Left colon (tissue), 2 donors: ENCODE measurements around the gene CYP26C1. TPM values are rescaled to one million over a fixed set of nuclear protein-coding genes. Genes with fewer than 3 reads are reported as not detected.

Source experiments
- ATAC-seq: fragments of 200-7000 bp; cut with Tn5 transposase; one replicate; pipeline ENCODE4 v1.9.1; 2020; ENCODE audit warnings: mild to moderate bottlenecking, moderate library complexity
- DNase-seq, 2 donors: peaks; one replicate each; pipeline ENCODE4 v3.0.0-alpha.2; 2020
- intact Hi-C, 2 donors: fragments of 100-400 bp; cut with DNase I in 1 of 2; cut with micrococcal nuclease in 1 of 2; formaldehyde crosslinking; loops; one replicate each; pipeline versions ENCODE4 v1.11.2 to v1.14.0; 2022; cut with DNase I, micrococcal nuclease
- total RNA-seq, 2 donors: library from RNA; stranded (reverse); fragmentation: NEBNext Ultra II Directional; extraction: Animal tissue kit (Norgen Biotek cat#: 25700); gene quantifications; one replicate each; pipeline ENCODE4 v1.2.1, GENCODE V29; 2021
- donor health status: DM: no; HTN: no; CAD: no.
- donor health status: DM: yes; HTN: yes; CAD: no.

The CYP26C1 gene
- total RNA-seq, 2 donors from 2014 or later: 0.14 TPM; not detected in 1

- intact Hi-C loops: no loop called here
- ATAC-seq: peak; percentile 13
- no peak for DNase-seq
These were observed 2.8 kb downstream of the CYP26C1 start for GRCh38 chr10:93063144-93063976.

- intact Hi-C loops: no loop called here
- DNase-seq (no peak), ATAC-seq (no peak)
These were observed 3.5 kb downstream of the CYP26C1 start for GRCh38 chr10:93063977-93064660.

DNA sequence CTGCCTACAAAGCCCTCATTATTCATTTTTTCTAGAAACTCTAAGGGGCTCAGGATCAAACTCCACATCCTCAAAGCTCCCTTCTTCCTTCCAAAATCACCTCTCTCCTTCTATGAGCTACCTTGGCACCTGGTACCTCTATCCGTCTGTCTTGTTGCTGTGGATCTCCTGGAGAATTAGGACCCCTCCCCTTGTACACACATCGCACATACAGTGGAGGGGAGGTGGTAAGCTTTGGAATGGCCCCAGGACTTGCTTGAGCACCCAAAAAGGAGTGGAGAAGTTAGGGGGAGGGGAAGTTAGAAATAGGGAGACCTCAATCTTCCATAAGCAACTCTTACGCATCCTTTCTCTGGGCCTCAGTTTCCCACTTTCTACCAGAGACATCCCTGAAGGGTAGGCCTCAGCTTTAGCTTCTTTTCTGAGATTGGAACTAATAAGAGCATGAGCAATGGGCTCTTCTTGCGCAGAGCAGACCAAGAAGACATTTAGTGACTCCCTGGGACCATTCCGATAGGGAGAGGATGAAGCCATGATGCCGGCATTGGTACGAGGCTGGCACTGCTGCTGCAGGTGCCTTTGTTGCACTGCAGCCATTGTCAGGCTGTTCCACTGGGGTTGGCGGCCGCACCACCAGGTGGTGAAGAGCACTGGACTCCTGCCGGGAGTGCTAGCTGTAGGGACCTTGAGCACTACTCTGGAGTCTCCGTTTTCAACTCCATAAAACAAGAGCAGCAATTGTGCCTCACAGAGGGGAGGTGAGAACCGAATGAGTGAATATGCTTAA is 4.5 kb downstream of the CYP26C1 start:
- ATAC-seq (no peak), DNase-seq (no peak)
- intact Hi-C loops: no loop called here

DNA sequence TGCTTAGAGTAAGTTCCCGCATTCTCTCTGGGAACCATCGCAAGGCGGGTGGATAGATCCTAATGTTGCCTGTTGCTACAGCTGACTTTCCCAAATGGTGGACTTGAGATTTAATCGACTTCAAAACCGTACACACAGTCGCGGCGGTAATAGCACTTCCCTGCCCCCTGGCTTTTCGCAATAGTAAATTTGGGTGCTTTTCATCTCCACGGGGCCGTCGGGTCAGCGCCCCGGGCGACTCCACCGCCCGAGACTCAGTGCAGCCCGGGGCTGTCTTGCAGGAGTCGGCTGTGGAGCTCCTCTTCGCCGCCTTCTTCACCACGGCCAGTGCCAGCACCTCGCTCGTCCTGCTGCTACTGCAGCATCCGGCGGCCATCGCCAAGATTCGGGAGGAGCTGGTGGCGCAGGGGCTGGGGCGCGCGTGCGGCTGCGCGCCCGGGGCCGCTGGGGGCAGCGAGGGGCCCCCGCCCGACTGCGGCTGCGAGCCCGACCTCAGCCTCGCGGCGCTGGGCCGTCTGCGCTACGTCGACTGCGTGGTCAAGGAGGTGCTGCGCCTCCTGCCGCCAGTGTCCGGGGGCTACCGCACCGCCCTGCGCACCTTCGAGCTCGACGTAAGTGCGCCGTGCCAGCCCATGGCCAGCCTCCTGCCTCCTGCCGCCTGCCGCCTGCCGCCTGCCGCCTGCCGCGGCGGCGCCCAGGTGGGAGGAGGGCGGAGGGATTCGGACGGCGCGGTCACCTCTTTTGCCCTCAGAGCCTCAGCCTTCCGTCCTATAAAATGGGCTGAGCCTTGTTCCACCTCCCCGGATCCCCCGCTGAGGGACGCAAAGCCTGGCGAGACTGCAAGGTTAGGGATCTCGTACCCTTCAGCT is 5.3 kb downstream of the CYP26C1 start:
- intact Hi-C loops: no loop called here
- DNase-seq: no peak
- ATAC-seq: no peak

GRCh38 chr10:93066544-93066913 is 5.9 kb downstream of the CYP26C1 start:
- intact Hi-C loops: no loop called here
- DNase-seq: no peak
- ATAC-seq: no peak

DNA sequence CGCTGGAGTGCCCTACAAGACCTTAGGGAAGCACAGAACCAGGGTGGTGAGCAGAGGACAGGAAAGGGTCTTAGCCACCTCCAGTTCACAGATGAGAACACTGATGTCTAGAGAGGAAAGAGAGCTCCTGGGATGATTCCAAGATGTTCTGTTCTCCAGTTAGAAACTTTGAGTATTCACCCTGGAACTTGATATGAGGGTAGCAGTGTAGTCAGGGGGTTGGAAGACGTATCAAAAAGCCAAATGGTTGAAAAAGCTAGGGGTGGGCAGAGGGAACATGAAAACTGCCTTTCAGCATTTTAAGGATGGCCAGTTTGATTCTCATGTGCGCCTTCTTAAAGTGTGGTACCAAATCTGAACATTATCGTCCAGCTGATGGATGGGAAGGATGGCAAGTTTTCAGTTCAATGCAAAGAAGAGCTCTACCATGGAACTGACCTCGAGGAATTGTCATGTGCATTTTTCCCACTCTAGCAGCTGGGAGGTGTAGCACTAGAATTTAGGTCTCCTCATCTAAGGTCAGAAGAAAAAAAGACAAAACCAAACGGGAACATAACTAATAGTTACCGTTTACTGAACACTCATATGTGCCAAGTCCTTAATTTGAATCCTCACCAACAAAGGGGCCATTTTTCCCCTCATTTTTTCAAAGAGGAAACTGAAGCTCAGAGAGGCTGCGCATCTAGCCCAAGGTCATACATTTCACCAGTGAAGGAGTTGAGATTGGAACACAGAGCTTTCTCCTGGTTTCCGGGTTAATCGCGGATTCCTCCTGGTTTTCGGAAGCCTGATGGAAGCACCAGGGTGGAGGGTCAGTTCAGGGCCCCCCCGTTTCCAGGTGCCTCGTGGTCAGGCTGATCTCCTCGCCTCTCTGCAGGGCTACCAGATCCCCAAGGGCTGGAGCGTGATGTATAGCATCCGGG is 7.1 kb downstream of the CYP26C1 start:
- DNase-seq: no peak
- intact Hi-C loops: no loop called here
- ATAC-seq: no peak

DNA sequence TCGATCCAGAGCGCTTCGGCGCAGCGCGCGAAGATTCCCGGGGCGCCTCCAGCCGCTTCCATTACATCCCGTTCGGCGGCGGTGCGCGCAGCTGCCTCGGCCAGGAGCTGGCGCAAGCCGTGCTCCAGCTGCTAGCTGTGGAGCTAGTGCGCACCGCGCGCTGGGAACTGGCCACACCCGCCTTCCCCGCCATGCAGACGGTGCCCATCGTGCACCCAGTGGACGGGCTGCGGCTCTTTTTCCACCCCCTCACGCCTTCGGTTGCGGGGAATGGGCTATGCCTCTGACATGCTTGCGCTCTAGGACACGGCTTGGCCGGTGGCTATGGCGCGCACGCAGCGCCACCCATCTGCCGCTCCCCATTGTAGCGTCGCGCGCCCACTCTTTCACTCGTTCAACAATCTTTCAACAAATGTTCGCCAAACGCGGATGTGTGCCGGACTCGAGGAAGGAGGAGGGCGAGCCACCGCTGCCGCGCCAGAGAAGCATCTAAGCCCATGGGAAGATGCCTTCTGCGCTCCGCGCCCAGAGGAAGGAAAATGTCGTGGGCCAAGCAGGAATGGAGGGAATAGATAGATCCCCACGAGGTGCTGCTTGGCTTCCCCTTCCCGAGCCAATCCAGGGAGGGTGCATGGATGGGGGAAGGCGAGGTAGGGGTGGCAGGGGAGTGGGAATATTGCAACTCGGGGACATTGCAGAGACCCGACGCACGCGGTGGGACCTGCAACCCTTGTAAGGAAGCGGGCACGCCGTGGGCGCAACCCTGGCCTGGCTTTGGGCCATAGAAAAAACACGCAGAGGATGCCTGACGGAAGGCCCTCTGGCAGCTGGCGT is 8.0 kb downstream of the CYP26C1 start:
- ATAC-seq: no peak
- intact Hi-C loops: no loop called here
- DNase-seq: no peak

DNA sequence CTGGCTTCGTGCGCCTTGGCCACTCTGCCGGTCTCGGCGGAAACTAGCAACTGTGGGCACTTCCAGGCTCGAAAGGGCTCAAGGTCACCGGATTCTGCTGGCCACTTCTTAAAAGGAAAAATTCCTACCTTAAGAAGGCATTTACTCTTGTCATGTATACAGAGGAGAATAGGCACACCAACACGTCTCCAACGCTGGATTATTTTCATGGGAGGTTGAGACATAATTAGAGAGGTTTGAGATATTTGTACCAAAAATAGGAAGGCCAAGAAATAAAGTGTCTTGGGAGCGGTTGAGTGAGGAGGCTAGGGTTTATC is 8.6 kb downstream of the CYP26C1 start:
- no peak for DNase-seq
- intact Hi-C loops: no loop called here
- ATAC-seq: no peak

GRCh38 chr10:93070378-93071176 is 10.0 kb downstream of the CYP26C1 start:
- intact Hi-C loops: loop anchor here in 1 of 2 donors (10.0 kb wide), 1 partner anchor 186 kb away; no protein-coding TSS in a partner anchor
- no peak for DNase-seq
- ATAC-seq: no peak

DNA sequence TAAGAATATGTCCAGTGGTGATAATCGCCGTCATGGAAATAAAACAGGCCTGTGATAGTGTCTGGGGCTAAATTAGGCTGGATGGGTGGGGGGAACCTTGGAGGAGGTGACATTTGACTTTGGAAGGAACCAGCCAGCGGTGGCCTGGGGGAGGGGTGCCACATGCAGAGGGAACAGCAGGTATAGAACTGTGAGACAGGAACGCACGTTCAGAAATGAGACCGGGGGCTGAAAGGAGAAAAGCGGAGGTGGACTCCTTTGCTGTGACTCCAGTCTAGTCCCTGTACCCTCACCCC is 10.5 kb downstream of the CYP26C1 start:
- no peak for ATAC-seq
- intact Hi-C loops: loop anchor here in 1 of 2 donors (10.0 kb wide), 1 partner anchor 186 kb away; no protein-coding TSS in a partner anchor
- no peak for DNase-seq

- peak; percentile 74 for ATAC-seq
- peak; percentile 42 to 45 for DNase-seq
- intact Hi-C loops: loop anchor here in 1 of 2 donors (10.0 kb wide), 1 partner anchor 187 kb away; no protein-coding TSS in a partner anchor
These were observed 11.2 kb downstream of the CYP26C1 start for GRCh38 chr10:93071674-93072224.

DNA sequence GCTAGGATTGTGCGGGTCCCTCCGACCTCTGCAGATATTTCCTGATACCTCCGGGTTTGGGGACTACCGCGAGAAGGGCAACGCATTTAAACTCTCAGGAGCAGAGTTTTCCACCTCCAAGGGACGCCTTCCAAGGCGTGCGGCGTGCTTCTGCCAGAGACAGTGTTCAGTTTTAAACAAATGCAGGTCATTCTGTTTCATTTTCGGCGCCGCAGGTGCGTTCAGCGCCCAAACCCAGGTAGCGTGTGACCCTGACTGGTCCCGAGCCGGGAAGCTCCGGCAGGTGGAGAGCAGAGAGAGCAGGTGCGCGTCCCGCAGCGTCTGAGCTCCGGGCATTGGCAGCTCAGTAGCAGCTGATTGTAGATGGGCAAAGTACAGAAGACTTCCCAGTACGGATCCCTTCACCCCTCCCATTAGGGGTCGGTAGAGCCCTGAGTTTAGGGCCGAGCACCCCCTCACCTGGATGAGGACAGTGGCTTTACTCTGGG is 11.7 kb downstream of the CYP26C1 start:
- intact Hi-C loops: loop anchor here in 1 of 2 donors (10.0 kb wide), 1 partner anchor 187 kb away; no protein-coding TSS in a partner anchor
- DNase-seq (peak in 1 of 2 donors; percentile 22), ATAC-seq (peak; percentile 71)

- peak; percentile 14 for ATAC-seq
- intact Hi-C loops: loop anchor here in 1 of 2 donors (10.0 kb wide), 1 partner anchor 188 kb away; no protein-coding TSS in a partner anchor
These were observed 12.3 kb downstream of the CYP26C1 start for GRCh38 chr10:93072713-93073538.

GRCh38 chr10:93073539-93074146 is 13.0 kb downstream of the CYP26C1 start, which contains the start of gene CYP26A1:
CYP26A1 (plus strand) TSS chr10:93073893; CDS start chr10:93073935, 42 bp downstream.
- intact Hi-C loops: loop anchor here in 1 of 2 donors (10.0 kb wide), 1 partner anchor 189 kb away; no protein-coding TSS in a partner anchor
- ATAC-seq (no peak), DNase-seq (no peak)

More at GRCh38 chr10:93072713-93073538, 12.3 kb downstream of the CYP26C1 start:
- DNase-seq: no peak
